Astrocyte of the spinal cord (primary cell): ENCODE data around the gene LCE5A.
"Not testable (repeated sequence)": the region's sequence is repeated elsewhere in the genome, so short reads cannot be mapped to it uniquely, and the experiment has no call there.

ENCODE experiments used
- DNase-seq: peaks from one replicate; pipeline ENCODE4 v3.0.0; 2011; ENCODE audit warnings: low read depth, low spot score
- H3K4me3 ChIP-seq: 2 replicates; pipeline ENCODE4 v1.5.1; 2011; ENCODE audit warnings: low read depth, mild to moderate bottlenecking, low read length, moderate library complexity
- CTCF ChIP-seq: IDR thresholded peaks from 2 replicates; pipeline ENCODE4 v1.5.1; 2012; ENCODE audit warnings: low read depth, mild to moderate bottlenecking, low read length, inconsistent platforms
- in situ Hi-C: cut with HindIII; loops from 2 replicates; pipeline ENCODE4 v1.10.0; 2017; ENCODE audit warnings: low sequenced_read_pairs

LCE5A gene

GRCh38 chr1:152533327-152533938 is 22.8 kb downstream of the LCE5A start:
- DNase-seq, result peak; percentile 1
- in situ Hi-C loops, result no loop called here
- peak; percentile 48 for TF ChIP-seq CTCF
- no peak overlapping the region for H3K4me3 ChIP-seq

- H3K4me3 ChIP-seq, result no peak overlapping the region
- DNase-seq, result no peak
- in situ Hi-C loops, result no loop called here
- no peak for TF ChIP-seq CTCF
Observed at GRCh38 chr1:152535774-152536173, 25.2 kb downstream of the LCE5A start.

- H3K4me3 ChIP-seq, result no peak overlapping the region
- in situ Hi-C loops, result no loop called here
- no peak for DNase-seq
- TF ChIP-seq CTCF, result no peak
Observed at GRCh38 chr1:152537496-152537895, 26.9 kb downstream of the LCE5A start.

- no peak for DNase-seq
- no peak for TF ChIP-seq CTCF
- in situ Hi-C loops, result no loop called here
Observed at GRCh38 chr1:152539901-152540300, 29.3 kb downstream of the LCE5A start.

GRCh38 chr1:152543820-152544219 is 33.2 kb downstream of the LCE5A start:
- in situ Hi-C loops, result no loop called here
- no peak overlapping the region for H3K4me3 ChIP-seq
- no peak for TF ChIP-seq CTCF
- DNase-seq, result no peak

More at GRCh38 chr1:152539901-152540300, 29.3 kb downstream of the LCE5A start:
- H3K4me3 ChIP-seq, result no peak overlapping the region

GRCh38 chr1:152546704-152547103 is 36.1 kb downstream of the LCE5A start:
- TF ChIP-seq CTCF, result no peak
- in situ Hi-C loops, result no loop called here
- no peak for DNase-seq
- no peak overlapping the region for H3K4me3 ChIP-seq

GRCh38 chr1:152548358-152548757 is 37.8 kb downstream of the LCE5A start:
- in situ Hi-C loops, H3K4me3 ChIP-seq, DNase-seq: not testable (repeated sequence)
